Measurements from ENCODE around the gene PI4KA.

- TF ChIP-seq CTCF (conservative IDR thresholded peaks at IDR 0.05 in 1 of 2, IDR thresholded peaks at IDR 0.05 in 1 of 2; ENCODE audit: extremely low read depth in 1 of 2, insufficient read depth in 1 of 2, low read depth in 1 of 2, low read length in 2 of 2) (no peak), EZH2 (IDR thresholded peaks at IDR 0.05; ENCODE audit: borderline replicate concordance, low read length) (no peak)
These were observed 79.4 kb downstream of the PI4KA start for GRCh38 chr22:20779014-20779817.

Measured in mammary epithelial cell (primary cell).